ENCODE results near the gene MCTP2. TPM values are rescaled to one million over a fixed set of nuclear protein-coding genes. Genes with fewer than 3 reads are reported as not detected.

The MCTP2 gene
- total RNA-seq, 1 donor from 2014 or later = 54.2 TPM

DNA sequence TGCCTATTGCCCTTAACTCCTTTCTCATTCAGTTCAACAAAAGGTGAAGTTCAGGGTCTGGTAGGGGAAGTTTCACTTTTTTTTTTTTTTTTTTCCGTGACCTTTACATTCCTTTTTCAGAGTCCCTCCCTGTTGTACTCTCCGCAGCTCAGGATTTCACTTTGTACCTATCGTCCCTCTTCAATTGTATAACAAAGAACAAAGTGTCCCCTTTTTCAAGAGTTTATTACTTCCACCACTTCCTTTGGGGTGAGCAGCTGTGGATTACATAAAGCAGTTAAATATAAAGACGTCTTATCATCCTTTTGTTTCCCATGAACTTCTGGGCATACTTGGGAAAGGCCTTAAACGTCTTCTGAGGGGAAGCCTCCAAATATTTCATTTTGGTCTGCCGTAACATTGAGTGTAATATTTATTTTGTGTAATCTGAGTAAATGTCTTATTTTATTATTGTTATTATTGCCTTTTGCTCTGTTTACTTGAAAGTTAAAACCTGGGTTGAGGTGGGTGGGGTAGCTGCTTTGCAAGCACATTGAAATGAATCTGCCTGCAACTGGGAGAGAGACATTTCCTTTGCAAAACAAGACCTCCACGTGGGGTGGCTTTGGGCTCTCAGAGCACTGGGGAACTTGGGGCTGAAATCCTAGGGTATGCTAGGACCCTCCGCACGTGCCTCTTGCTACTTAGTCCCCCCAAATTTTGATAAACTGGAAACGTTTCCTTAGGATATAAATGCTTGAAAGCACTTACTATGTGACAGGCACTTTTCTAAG is 169.4 kb downstream of the MCTP2 start:
- DNase-seq (no peak), ATAC-seq (ENCODE audit: low read depth) (no peak)
- CTCF ChIA-PET = interaction anchor here (1.3 kb wide), 1 partner anchor 13 kb away, joined by 3 read pairs; no protein-coding TSS in a partner anchor
- Mint-ChIP-seq H3K27ac (no peak overlapping the region), H3K4me3 (no peak overlapping the region), H3K36me3 (ENCODE audit: low read depth) (peaks cover 73% of the 10 kb centered on the region), H3K27me3 (no peaks in the 10 kb centered on the region), H3K9me3 (no peaks in the 10 kb centered on the region), H3K4me1 (peaks cover 2% of the 10 kb centered on the region)
- POLR2A ChIA-PET = no interaction called here
- TF ChIP-seq, protein P1, sequence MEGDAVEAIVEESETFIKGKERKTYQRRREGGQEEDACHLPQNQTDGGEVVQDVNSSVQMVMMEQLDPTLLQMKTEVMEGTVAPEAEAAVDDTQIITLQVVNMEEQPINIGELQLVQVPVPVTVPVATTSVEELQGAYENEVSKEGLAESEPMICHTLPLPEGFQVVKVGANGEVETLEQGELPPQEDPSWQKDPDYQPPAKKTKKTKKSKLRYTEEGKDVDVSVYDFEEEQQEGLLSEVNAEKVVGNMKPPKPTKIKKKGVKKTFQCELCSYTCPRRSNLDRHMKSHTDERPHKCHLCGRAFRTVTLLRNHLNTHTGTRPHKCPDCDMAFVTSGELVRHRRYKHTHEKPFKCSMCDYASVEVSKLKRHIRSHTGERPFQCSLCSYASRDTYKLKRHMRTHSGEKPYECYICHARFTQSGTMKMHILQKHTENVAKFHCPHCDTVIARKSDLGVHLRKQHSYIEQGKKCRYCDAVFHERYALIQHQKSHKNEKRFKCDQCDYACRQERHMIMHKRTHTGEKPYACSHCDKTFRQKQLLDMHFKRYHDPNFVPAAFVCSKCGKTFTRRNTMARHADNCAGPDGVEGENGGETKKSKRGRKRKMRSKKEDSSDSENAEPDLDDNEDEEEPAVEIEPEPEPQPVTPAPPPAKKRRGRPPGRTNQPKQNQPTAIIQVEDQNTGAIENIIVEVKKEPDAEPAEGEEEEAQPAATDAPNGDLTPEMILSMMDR (IDR thresholded peaks at IDR 0.05) = no peak
- intact Hi-C loops (cut with micrococcal nuclease) = no loop called here

DNA sequence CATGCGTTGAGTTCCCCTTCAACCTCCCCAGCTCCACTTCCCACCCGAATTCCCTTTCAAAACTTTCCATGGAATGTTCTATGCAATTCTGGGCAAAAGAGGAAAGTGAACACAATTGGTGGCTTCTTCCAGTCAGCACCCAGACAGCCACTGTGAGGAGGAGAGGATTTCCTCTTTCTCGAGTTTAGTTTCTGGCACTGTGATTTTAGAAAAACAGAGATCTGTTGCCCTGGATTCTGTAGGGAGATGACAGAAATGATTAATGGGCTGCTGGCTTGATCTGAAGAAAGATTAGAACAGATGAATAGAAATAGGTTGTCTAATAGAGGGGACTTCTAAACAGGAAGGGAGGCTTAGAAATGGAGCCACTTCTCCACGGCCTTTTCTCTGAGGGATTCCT is 172.0 kb downstream of the MCTP2 start:
- ChIA-PET POLR2A (no interaction called here), CTCF (no interaction called here)
- Mint-ChIP-seq H3K4me3 (no peak overlapping the region), H3K27me3 (no peaks in the 10 kb centered on the region), H3K9me3 (no peaks in the 10 kb centered on the region), H3K4me1 (peaks cover 2% of the 10 kb centered on the region), H3K36me3 (ENCODE audit: low read depth) (peaks cover 75% of the 10 kb centered on the region), H3K27ac (no peak overlapping the region)
- TF ChIP-seq, protein P1 (IDR thresholded peaks at IDR 0.05) = no peak
- DNase-seq (no peak), ATAC-seq (ENCODE audit: low read depth) (no peak)
- intact Hi-C loops (cut with micrococcal nuclease) = no loop called here

DNA sequence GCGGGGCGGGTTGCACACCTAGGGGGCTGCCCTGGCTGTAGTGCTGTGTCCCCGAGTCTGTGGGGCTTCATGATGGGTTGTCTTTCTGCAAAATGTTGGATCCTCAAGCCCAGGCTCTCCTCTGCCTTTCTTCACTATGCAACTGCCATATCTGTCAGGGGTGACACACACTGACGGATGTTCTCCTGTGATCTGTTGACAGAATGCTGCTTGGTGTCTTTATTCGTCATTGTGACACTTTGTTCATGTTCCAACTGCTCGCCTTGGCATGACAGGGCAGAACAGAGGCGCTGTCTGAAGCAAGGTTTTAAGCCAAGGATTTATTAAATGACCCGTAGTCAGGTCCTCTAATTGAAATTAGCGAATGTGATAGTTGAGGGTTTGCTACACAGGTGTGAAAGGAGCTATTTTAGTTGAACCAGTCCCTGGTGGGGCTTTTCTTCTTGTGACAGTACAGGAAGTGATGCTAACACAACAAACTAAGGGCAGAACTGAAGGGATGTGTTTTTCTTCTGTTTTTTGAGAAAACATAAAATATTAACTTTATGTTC is 173.4 kb downstream of the MCTP2 start:
- no peaks in the 10 kb centered on the region for H3K9me3 Mint-ChIP-seq
- DNase-seq (no peak), ATAC-seq (ENCODE audit: low read depth) (no peak)

DNA sequence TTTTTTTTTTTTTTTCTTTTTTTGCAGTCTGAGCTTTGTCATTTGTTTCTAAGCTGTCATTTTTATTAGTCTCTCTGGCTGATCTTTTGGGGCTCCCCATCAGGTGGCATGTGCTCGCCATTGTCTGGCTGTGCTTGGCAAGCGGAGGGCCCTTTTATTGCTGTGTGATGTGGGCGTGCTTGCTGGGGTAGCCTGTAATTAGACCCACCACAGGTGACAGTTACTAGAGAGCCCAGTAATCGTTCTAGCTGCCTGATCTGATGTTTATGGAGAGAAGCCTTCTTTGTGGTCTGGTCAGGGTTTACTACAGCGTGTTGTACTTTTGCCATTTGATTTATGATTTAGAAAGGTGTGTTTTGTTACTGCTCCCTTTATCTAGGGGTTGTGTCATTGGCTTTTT is 179.9 kb downstream of the MCTP2 start:
- TF ChIP-seq, protein P1 (IDR thresholded peaks at IDR 0.05) = no peak
- ChIA-PET POLR2A (no interaction called here), CTCF (no interaction called here)
- Mint-ChIP-seq H3K27me3 (no peaks in the 10 kb centered on the region), H3K4me1 (peaks cover 9% of the 10 kb centered on the region), H3K27ac (no peak overlapping the region), H3K4me3 (no peak overlapping the region), H3K36me3 (ENCODE audit: low read depth) (peaks cover 37% of the 10 kb centered on the region), H3K9me3 (no peaks in the 10 kb centered on the region)
- intact Hi-C loops (cut with micrococcal nuclease) = no loop called here
- no peak for ATAC-seq (ENCODE audit: low read depth)
- DNase-seq = no peak

More for the DNA sequence above, 173.4 kb downstream of the MCTP2 start:
- POLR2A ChIA-PET = no interaction called here
- Mint-ChIP-seq H3K36me3 (ENCODE audit: low read depth) (peaks cover 71% of the 10 kb centered on the region), H3K4me3 (no peak overlapping the region), H3K27ac (no peak overlapping the region), H3K4me1 (peaks cover 2% of the 10 kb centered on the region), H3K27me3 (no peaks in the 10 kb centered on the region)
- CTCF ChIA-PET = no interaction called here
- TF ChIP-seq, protein P1 (IDR thresholded peaks at IDR 0.05) = no peak
- intact Hi-C loops (cut with micrococcal nuclease) = no loop called here

DNA sequence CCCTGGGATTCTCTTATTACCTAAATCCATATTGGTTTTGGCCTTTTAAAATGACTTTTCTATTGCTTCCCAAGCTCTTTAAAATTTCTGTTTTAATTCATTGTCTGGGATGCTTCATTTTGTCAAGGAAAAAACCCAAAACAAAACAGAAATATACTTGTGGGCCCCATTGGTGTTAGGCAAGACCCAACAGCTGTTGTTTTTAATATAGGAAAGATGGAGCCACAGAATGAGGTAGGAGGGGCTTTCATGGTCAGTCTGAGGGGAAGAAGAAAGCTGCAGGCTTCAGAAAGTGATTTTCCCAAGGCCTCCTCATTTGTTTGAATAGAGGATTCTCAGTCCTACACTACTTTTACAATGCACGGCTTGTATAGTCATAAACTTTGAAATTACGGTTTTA is 180.5 kb downstream of the MCTP2 start:
- peaks cover 9% of the 10 kb centered on the region for H3K4me1 Mint-ChIP-seq
- no peak overlapping the region for H3K27ac Mint-ChIP-seq
- POLR2A ChIA-PET = no interaction called here
- no peaks in the 10 kb centered on the region for H3K9me3 Mint-ChIP-seq
- no peaks in the 10 kb centered on the region for H3K27me3 Mint-ChIP-seq
- H3K36me3 Mint-ChIP-seq (ENCODE audit: low read depth) = peaks cover 40% of the 10 kb centered on the region
- TF ChIP-seq, protein P1 (IDR thresholded peaks at IDR 0.05) = no peak
- no peak overlapping the region for H3K4me3 Mint-ChIP-seq
- intact Hi-C loops (cut with micrococcal nuclease) = no loop called here
- CTCF ChIA-PET = interaction anchor here (1.5 kb wide), 1 partner anchor 14 kb away, joined by 4 read pairs; no protein-coding TSS in a partner anchor
- DNase-seq = no peak
- no peak for ATAC-seq (ENCODE audit: low read depth)

All from activated B cell treated with CpG ODN at 0.5 μM for 24 hours (primary cell).